Measurements from ENCODE around the gene KCNMB1. TPM values are rescaled to one million over a fixed set of nuclear protein-coding genes. Genes with fewer than 3 reads are reported as not detected.

Gene KCNMB1
- total and polyA plus RNA-seq, 2 of the 13 experiments (the other 11 are each of a cell fraction or from before 2014, with no cell fraction given), result not detected

- POLR2A ChIA-PET, result no interaction called here
- Histone ChIP-seq H3K4me3 (replicated peaks in 1 of 3; ENCODE audit: insufficient read depth in 1 of 3, low read depth in 2 of 3, low read length in 3 of 3) (no peak overlapping the region), H3K9me3 (ENCODE audit: low read length) (no peaks in the 10 kb centered on the region), H2AFZ (ENCODE audit: low read length) (no peak overlapping the region), H4K20me1 (ENCODE audit: insufficient read depth, low read length) (no peaks in the 10 kb centered on the region), H3K79me2 (ENCODE audit: insufficient read depth, low read length) (no peaks in the 10 kb centered on the region), H3K9ac (ENCODE audit: insufficient read depth, low read depth, low read length) (no peak overlapping the region), H3K27ac (ENCODE audit: extremely low read length, insufficient read depth, low read length) (no peak overlapping the region), H3K27me3 (ENCODE audit: control insufficient read depth in 1 of 2, insufficient read depth in 2 of 2, low read length in 2 of 2) (no peaks in the 10 kb centered on the region; a peak in 1 of 5 replicates), H3K4me1 (ENCODE audit: insufficient read depth, low read length) (no peaks in the 10 kb centered on the region), H3K36me3 (replicated peaks in 1 of 2; ENCODE audit: control insufficient read depth in 1 of 2, insufficient read depth in 2 of 2, low read length in 2 of 2) (no peaks in the 10 kb centered on the region), H3K4me2 (ENCODE audit: low read depth, low read length) (no peak overlapping the region)
- BruUV-seq (replicated peaks), result no TSS peak
- DNase-seq (ENCODE audit: low spot score) (no peak), FAIRE-seq (no peak), ATAC-seq (no peak)
- intact Hi-C loops (cut with micrococcal nuclease; ENCODE audit: unreplicated experiment), result no loop called here
- in situ Hi-C loops (cut with HindIII; ENCODE audit: extremely low pct_ligation_motif_present, low pct_unique_long_range_greater_than_20kb), result no loop called here
- CTCF ChIA-PET (ENCODE audit: low intra/inter-chr PET ratio, low total read pairs), result no interaction called here
- no peak for TF ChIP-seq ZNF280D (CRISPR knock-in tag; IDR thresholded peaks at IDR 0.05)
- no peak for TF ChIP-seq ZNF101 (CRISPR knock-in tag; IDR thresholded peaks at IDR 0.05; ENCODE audit: borderline replicate concordance, low read depth)
- no peak for TF ChIP-seq SOX5 (CRISPR knock-in tag; IDR thresholded peaks at IDR 0.05; ENCODE audit: borderline replicate concordance)
- no peak for TF ChIP-seq KLF13 (CRISPR knock-in tag; IDR thresholded peaks at IDR 0.05)
- no peak for TF ChIP-seq PHB2 (IDR thresholded peaks at IDR 0.05; ENCODE audit: partially characterized antibody)
- no peak for TF ChIP-seq DDIT3 (CRISPR knock-in tag; IDR thresholded peaks at IDR 0.05)
- TF ChIP-seq ZNF841 (CRISPR knock-in tag; IDR thresholded peaks at IDR 0.05; ENCODE audit: borderline replicate concordance), result no peak
- no peak for TF ChIP-seq ZNF724P (CRISPR knock-in tag; IDR thresholded peaks at IDR 0.05; ENCODE audit: borderline replicate concordance)
- no peak for TF ChIP-seq FOXP4 (CRISPR knock-in tag; IDR thresholded peaks at IDR 0.05)
- TF ChIP-seq ZSCAN30 (CRISPR knock-in tag; IDR thresholded peaks at IDR 0.05), result no peak
- TF ChIP-seq ZFYVE20 (CRISPR knock-in tag; IDR thresholded peaks at IDR 0.05; ENCODE audit: borderline replicate concordance, low read depth), result no peak
- no peak for TF ChIP-seq ZNF260 (CRISPR knock-in tag; IDR thresholded peaks at IDR 0.05; ENCODE audit: borderline replicate concordance, low read depth)
- TF ChIP-seq ZNF576 (CRISPR knock-in tag; IDR thresholded peaks at IDR 0.05), result no peak
- TF ChIP-seq ZNF235 (CRISPR knock-in tag; IDR thresholded peaks at IDR 0.05; ENCODE audit: borderline replicate concordance), result no peak
- 40% methylated on average over 4 of the region's 4 CpGs for WGBS (ENCODE audit: low lambda C conversion rate)
Measured at GRCh38 chr5:170416526-170416925, 27.4 kb upstream of the KCNMB1 start.
